ENCODE data around the gene HPSE2. TPM values are rescaled to one million over a fixed set of nuclear protein-coding genes. Genes with fewer than 3 reads are reported as not detected.

Gene HPSE2
- total RNA-seq, 4 donors from 2014 or later: 32.3 to 70.0 (median 43.6) TPM

GRCh38 chr10:98644466-98644865 lies 591.2 kb downstream of the HPSE2 start:
- Histone ChIP-seq H3K27me3 (no peaks in the 10 kb centered on the region), H3K4me1 (no peaks in the 10 kb centered on the region), H3K27ac (replicated peaks in 1 of 4) (no peak overlapping the region), H3K9me3 (no peaks in the 10 kb centered on the region), H3K36me3 (no peaks in the 10 kb centered on the region), H3K4me3 (no peak overlapping the region)
- TF ChIP-seq POLR2AphosphoS5 (IDR thresholded peaks at IDR 0.05) (no peak), EP300 (IDR thresholded peaks at IDR 0.05) (no peak), POLR2A (IDR thresholded peaks at IDR 0.05; ENCODE audit: low read depth) (no peak)
- TF ChIP-seq, protein P1, sequence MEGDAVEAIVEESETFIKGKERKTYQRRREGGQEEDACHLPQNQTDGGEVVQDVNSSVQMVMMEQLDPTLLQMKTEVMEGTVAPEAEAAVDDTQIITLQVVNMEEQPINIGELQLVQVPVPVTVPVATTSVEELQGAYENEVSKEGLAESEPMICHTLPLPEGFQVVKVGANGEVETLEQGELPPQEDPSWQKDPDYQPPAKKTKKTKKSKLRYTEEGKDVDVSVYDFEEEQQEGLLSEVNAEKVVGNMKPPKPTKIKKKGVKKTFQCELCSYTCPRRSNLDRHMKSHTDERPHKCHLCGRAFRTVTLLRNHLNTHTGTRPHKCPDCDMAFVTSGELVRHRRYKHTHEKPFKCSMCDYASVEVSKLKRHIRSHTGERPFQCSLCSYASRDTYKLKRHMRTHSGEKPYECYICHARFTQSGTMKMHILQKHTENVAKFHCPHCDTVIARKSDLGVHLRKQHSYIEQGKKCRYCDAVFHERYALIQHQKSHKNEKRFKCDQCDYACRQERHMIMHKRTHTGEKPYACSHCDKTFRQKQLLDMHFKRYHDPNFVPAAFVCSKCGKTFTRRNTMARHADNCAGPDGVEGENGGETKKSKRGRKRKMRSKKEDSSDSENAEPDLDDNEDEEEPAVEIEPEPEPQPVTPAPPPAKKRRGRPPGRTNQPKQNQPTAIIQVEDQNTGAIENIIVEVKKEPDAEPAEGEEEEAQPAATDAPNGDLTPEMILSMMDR (IDR thresholded peaks at IDR 0.05): no peak
- intact Hi-C loops (cut with DNase I): no loop called here
- no peak for DNase-seq (ENCODE audit: extremely low spot score)
- WGBS: 90% methylated on average over 1 of the region's 1 CpG

DNA sequence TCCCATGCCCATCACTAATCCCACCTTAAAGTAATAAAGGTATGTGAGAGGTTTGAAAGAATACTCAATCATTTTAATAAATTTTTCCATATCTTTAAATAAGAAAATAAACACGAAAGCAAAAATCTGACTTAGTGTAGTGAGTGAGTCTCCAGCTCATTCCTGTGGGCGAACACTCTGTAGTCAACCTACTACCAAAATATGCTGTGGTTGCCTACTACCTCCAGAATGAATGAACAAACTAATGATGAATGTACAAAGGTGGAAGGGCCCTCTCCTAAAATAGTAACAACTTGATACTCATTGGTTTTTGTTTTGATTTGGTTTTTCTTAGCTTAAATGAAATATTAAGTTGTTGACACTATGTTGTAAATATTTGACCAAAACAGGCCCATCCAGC lies 593.4 kb downstream of the HPSE2 start:
- no peaks in the 10 kb centered on the region for H3K4me1 ChIP-seq
- no peaks in the 10 kb centered on the region for H3K27me3 ChIP-seq
- H3K27ac ChIP-seq (replicated peaks in 1 of 4): no peak overlapping the region
- 85% methylated on average over 2 of the region's 2 CpGs for WGBS
- no peak overlapping the region for H3K4me3 ChIP-seq
- intact Hi-C loops (cut with DNase I): no loop called here
- H3K36me3 ChIP-seq: no peaks in the 10 kb centered on the region
- DNase-seq (ENCODE audit: extremely low spot score): no peak
- no peaks in the 10 kb centered on the region for H3K9me3 ChIP-seq
- TF ChIP-seq POLR2AphosphoS5 (IDR thresholded peaks at IDR 0.05) (no peak), POLR2A (IDR thresholded peaks at IDR 0.05; ENCODE audit: low read depth) (no peak)

- TF ChIP-seq EP300 (IDR thresholded peaks at IDR 0.05) (no peak), POLR2AphosphoS5 (IDR thresholded peaks at IDR 0.05) (no peak), POLR2A (IDR thresholded peaks at IDR 0.05; ENCODE audit: low read depth) (no peak)
- TF ChIP-seq, protein P1 (IDR thresholded peaks at IDR 0.05): no peak
- Histone ChIP-seq H3K36me3 (no peaks in the 10 kb centered on the region), H3K27me3 (no peaks in the 10 kb centered on the region), H3K4me3 (no peak overlapping the region), H3K9me3 (no peaks in the 10 kb centered on the region), H3K4me1 (no peaks in the 10 kb centered on the region), H3K27ac (replicated peaks in 1 of 4) (no peak overlapping the region)
- 92% methylated on average over 5 of the region's 5 CpGs for WGBS
- DNase-seq (ENCODE audit: extremely low spot score): no peak
- intact Hi-C loops (cut with DNase I): no loop called here
Observed at GRCh38 chr10:98638920-98639319, 596.7 kb downstream of the HPSE2 start.

DNA sequence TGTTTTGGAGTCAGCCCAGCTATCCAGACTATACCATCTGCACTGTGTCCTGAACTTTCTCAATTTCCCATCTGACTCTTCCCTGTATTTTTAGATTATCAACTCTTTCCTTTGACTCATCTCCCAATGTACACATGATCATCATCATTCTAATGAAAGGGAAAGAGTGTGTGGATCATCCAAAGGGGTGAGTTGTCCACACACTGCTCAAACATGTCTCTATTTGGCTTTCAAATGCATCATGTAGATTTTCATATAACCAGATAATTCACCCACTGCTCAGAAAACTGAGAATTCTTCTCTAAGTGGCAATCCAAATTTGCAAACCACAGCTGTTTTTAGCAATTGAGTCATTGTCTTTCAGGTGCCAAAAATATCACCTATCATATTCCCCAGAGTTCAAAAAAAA lies 598.7 kb downstream of the HPSE2 start:
- DNase-seq (ENCODE audit: extremely low spot score): no peak
- Histone ChIP-seq H3K4me1 (no peaks in the 10 kb centered on the region), H3K36me3 (no peaks in the 10 kb centered on the region), H3K27me3 (no peaks in the 10 kb centered on the region), H3K9me3 (no peaks in the 10 kb centered on the region), H3K27ac (replicated peaks in 1 of 4) (no peak overlapping the region), H3K4me3 (no peak overlapping the region)
- intact Hi-C loops (cut with DNase I): no loop called here
- TF ChIP-seq POLR2A (IDR thresholded peaks at IDR 0.05; ENCODE audit: low read depth) (no peak), EP300 (IDR thresholded peaks at IDR 0.05) (no peak), POLR2AphosphoS5 (IDR thresholded peaks at IDR 0.05) (no peak)
- TF ChIP-seq, protein P1 (IDR thresholded peaks at IDR 0.05): no peak

GRCh38 chr10:98632456-98633150 lies 603.0 kb downstream of the HPSE2 start:
- WGBS: 73% methylated on average over 7 of the region's 7 CpGs
- DNase-seq (ENCODE audit: extremely low spot score): no peak
- Histone ChIP-seq H3K27ac (replicated peaks in 1 of 4) (no peak overlapping the region), H3K27me3 (no peaks in the 10 kb centered on the region), H3K4me1 (no peaks in the 10 kb centered on the region), H3K4me3 (no peak overlapping the region), H3K9me3 (no peaks in the 10 kb centered on the region), H3K36me3 (no peaks in the 10 kb centered on the region)
- no peak for TF ChIP-seq POLR2A (IDR thresholded peaks at IDR 0.05; ENCODE audit: low read depth)
- TF ChIP-seq EP300 (IDR thresholded peaks at IDR 0.05): no peak
- no peak for TF ChIP-seq POLR2AphosphoS5 (IDR thresholded peaks at IDR 0.05)
- TF ChIP-seq, protein P1 (IDR thresholded peaks at IDR 0.05): no peak
- intact Hi-C loops (cut with DNase I): no loop called here

All from esophagus muscularis mucosa (tissue), 4 donors.